DMS 273 treated with DMSO at 0.1 percent for 48 hours (cell line): Measurements from ENCODE around the gene CHMP4A.

Experiments used
- DNase-seq: peaks from one replicate; lab custom pipeline; 2025; lab: John Stamatoyannopoulos, UW

Gene CHMP4A

DNA sequence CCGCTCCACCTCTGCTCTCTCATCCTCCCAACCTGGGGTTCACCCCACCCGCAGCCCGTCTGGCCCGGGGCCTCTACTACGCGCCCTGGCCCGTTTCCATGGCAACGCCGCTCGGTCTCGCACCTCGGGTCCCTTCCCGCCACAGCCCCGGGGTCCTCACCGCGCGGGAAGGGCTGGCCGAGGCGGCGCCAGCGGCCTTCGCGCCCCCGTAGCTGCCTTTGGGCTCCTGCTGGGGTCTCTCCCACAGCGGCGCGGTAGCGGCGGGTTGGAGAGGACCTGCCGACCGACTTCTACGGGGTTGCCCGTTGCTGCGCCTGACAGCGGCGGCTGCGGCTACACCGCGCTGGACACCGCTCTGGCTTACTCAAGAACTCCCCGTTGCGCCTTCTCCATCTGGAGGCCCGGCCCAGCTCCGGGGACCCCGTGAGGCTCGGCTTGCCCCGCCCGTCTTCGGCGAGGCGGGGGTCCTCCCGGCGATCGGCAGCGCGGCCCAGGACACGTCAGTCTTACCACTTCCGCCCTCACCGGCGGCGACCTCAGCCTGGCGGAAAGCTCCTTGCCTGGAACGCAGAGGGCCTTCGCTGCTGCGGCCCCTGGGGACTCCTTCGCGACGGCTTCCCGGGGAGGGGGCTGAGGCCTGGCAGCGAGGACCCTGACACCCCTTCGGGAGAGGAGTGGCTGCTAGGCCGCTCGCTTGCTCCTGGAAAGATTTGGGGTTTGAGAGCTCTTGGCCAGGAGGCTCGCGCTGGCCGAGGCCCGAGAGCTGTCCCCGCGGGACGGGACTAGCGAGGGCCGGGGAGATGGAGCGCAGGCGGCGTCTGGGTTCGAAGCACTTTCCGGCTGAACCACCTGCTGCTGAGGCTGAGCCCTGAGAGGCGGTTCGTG, 17.9 kb downstream of the CHMP4A start, which contains the start of gene TM9SF1:
Gene TM9SF1 (minus strand): TSS at position 256 of the 885 bp plus-strand sequence. CDS start 422 bp downstream, outside the sequence.
- DNase-seq, result peak; percentile 51

DNA sequence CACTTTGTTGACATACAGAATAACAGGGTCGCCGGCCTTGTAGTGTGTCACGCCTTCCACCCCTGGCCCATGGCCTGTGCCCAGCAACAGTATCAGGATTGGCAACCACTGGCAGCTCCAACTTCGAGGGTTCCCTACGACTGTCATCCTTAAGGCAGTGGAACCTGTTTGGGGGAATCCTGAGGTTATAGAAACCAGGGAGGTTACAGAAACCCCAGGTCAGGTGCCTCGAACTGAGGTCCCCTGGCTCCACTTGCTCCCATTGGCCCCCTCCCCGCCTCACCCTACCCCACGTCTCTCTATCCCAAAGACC, 18.5 kb downstream of the CHMP4A start:
- no peak for DNase-seq

DNA sequence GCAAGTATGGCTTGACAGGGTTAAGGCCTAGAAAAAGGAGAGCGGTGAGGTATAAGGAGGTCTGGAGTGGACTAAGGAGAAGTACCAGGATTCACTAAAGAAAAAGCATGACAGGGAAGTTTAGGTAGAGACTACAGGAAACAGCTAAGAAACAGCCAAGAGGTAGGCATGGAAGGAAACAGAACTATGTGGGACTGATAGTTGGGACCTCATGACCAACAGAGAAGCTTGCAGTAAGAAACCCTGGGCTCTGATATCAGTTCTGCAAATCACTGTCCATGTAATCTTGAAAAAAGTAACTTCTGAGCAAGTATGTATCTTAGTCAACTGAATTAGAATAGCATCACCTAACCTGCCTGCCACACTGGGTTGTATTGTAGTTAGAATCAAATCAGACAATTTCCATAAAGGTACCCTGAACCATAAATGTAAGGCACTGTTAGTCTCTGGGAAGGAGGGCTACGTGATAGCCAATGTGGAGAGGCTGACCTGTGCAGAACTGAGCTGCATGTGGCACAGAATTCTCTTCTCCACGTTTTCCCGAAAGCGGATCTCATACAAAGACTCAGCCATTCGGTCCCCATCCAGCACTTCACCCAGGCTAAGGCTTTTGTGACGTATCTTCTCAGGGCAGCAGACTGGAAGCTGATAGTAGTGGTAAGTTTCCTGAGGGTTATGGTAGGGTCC, 19.0 kb downstream of the CHMP4A start:
- DNase-seq, result no peak

DNA sequence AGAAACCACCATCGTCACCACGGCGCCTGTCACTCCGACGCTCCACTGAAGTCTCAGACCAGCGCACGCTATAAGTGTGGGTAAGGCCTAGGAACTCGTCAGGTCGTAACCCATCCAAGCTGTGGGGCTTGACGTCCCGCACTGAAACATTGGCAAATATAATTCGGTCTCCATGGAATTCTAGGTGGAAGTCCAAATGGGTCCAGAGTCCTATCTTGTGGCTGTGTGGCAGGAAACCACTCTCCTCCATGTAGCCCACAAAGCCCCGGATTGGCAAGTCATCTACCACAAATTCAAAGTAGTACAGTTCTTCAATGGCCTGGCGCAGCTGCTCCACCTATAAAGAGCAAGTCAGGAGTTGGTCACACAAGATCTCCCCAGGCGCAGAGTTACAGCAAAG, 20.4 kb downstream of the CHMP4A start:
- DNase-seq, result no peak

DNA sequence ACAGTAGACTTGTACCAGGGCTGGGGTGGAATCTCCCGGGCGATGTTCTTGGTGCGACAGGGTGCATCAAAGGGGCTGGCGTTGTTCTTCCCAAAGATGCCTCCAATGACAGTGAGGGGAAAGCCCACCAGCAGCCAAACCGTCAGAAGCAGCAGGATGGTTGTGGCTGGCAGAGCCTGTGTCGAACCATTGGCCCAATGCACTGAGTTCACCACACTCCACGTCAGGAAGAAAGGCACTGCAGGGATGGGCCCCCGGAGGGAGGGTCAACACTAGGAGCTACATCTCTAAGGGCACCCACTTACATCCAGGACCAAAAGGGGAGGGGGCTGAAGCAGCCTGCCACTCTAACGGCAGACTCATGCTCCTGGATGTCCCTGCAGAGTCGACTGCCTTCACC, 22.9 kb downstream of the CHMP4A start:
- DNase-seq, result no peak

DNA sequence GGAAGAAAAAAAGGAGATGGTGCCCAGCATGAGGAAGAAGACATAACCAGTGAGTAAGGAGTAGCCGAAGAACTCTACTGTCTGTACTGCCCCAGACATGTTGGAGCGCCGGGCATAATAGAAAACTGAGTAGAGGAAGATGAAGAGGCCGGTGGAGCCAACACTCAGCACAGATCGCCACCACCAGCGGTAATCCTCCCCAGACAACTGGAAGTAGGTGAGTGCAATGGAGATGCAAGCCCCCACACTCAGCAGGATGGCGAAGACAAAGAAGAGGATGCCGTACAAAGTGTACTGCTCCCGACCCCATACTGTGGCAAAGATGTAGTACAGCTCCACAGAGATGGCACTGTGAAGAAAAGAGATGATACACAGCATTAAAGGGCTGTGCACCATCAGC, 23.8 kb downstream of the CHMP4A start:
- DNase-seq, result no peak

DNA sequence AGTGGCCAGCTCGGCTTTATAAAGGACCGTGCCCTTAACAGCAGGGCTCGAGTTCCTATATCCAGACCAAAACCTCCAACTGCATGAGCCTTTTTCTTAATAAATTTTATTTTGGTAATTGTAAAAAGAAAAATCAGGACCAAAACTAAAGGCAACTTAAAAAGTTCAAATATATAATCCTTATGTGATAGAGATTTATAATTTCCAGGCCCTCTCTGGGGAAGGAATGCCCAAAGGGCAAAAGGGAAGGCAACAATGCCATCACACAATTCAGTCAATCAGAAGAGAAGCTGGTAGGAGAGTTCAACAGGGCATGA, 24.3 kb downstream of the CHMP4A start:
- DNase-seq, result no peak

DNA sequence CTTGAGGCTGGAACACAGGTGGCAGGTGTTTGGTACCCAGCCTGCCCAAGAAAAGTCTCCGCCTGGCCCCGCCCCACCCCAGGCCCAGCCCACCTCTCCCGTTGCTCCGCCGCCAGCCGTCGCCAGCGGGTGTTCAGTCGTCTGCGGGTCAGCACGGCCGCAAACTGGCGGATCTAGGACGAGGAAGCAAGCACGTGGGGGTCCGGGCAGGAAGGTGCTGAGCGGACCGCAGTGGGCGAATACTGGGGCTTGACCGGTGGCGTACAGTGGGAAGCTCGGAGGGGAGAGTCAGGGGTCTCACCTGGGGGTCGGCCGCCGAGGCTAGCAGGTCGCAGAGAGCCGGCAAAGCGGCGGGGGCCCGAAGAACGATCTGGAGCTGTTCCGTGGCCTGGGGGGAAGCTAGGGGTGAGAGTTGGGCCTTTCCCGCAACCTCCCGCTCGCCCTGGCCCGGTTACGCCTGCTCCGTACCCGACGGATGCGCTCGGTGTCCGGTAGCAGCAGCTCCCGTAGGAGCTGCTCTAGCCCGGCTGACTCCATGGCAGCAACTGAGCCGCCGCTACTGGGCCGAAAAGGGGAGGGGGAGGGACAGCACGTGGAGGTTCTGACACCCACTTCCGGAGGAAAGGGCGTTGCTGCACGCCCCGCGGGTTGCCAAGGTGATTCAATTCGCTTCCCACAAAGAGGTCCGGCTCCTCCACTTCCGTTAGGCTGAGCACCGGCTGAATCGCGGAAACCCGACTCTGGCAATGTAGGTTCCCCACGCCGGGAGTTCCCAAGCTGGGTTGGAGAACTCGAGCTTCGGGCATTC, 24.8 kb downstream of the CHMP4A start, which contains the start of gene IPO4:
Gene IPO4 (minus strand): TSS at position 566 of the 808 bp plus-strand sequence. CDS start 29 bp downstream, at position 537.
- peak; percentile 93 for DNase-seq

DNA sequence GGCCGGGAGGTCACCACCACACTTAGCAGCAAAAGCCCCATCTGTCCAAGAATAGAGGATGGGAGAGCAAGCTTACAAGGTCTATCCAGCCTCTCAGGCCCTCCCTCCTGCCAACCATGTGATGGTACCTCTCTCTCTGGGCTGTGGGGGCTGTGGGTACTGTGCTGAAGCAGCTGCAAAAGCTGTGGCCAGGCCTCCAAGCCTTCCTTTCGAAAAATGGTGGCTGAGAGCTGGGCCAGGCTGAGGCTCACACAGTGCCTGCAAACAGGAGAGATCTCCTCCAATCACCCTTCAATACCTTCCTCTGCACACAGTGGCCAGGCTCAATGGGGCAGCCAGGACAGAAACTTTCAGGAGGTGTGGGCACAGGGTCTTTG, 25.8 kb downstream of the CHMP4A start:
- DNase-seq, result no peak

DNA sequence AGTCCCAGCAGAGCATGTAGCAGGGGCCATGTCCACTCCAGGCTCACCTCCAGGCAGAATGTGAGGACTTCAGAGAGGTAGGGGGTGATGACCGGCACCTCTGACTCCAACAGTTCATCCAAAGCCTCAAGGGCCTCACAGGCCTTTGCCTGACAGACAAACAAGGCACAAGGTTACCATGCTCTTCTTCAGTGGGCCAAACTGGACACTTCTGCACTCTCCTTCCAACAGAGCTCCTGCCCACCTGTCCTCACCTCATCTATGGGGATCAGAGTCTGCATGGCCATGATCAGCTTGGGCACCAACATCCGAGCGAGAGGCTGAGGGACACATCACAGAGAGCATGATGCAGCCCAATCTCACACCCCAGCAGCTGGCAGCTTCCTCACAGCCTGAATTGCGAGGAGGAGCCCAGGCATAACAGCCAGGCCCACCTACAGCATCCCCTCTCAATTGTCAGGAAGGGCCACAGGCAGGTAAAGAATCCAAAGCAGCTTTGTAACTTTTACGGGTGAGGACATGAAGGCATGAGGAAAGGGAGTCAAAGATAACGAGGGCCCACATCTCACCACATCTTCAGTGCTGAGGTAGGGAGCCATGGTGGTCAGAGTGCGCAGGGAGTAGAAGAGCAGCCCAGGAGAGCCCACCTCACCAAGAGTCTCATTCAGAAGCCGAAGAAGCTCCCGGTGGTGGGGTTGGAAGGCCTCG, 26.3 kb downstream of the CHMP4A start:
- no peak for DNase-seq

DNA sequence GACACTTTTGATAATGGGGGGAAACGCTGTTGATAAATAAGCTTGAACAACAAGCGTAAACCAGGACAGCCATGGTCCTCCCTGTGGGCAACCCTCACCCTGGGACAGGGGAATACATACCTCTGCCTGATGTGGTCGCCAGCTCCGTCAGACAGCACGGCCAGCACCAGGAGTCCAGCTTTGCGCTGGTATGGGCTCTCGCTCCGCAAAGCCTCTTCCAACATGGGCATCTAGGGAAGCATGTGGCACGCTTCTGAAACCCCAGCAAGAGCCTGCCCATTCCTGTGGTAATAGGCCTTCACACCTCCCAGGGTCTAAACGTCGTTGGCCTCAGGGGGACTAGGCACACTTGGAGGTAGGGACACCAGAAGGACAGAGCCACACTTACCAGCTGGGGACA, 27.5 kb downstream of the CHMP4A start:
- no peak for DNase-seq

DNA sequence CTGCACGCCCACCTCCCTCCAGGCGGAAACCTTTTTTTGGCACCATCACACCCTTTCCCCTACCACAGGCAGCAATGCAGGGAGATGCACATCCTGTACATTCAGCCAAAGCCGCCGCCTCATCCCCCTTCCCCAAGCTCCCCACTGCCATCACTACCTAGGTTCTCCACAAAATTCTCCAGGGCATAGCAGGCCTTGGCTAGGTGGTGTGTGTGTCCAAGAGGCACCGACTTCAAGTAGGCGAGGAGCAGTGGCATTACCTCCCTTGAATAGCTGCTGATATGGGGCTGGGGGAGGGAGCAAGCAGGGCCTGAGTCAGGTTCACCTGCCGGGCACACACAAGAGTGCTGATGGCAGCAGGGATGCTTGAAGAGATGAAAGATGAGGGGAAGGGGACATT, 28.3 kb downstream of the CHMP4A start:
- no peak for DNase-seq

DNA sequence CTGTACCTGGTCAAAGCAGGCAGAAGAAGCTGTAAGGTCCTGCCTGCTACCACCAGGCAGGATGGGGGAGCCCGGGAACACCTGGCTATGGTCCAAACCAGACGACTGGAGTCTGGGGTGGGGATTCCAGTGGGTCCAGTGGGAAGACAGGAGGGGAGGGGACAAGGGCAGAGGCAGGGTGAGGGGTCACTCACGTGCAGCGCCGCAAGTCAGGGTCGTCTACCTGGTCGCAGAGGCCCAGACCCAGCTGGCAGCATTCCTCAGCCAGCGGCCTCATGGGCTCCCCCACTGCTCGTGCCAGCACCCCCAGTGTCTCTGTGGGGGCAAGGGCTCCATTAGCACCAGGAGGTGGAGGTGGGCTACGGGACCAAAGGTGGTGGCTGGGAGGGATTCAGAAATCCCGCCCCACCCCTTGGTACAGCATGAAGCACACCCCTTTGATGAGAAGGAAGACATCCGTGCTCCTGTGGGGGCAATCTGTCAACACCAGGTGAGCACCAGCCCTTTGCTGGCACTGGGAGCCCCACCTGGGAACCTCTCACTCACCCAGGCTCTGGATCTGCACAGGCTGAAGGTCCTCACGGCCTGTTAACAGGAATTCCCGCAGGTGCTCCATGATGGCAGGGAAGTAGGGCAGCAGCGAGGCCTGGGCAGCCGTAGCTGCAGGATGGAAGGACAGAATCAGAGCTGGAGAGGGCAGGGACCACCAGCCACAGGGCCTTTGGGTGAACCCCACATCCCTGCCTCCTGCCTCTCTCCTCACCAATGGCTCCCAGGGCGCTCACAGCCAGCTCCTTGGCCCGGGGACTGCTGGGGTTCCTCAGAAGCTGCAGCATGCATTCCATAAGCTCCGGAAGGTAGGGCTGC, 29.0 kb downstream of the CHMP4A start:
- no peak for DNase-seq

DNA sequence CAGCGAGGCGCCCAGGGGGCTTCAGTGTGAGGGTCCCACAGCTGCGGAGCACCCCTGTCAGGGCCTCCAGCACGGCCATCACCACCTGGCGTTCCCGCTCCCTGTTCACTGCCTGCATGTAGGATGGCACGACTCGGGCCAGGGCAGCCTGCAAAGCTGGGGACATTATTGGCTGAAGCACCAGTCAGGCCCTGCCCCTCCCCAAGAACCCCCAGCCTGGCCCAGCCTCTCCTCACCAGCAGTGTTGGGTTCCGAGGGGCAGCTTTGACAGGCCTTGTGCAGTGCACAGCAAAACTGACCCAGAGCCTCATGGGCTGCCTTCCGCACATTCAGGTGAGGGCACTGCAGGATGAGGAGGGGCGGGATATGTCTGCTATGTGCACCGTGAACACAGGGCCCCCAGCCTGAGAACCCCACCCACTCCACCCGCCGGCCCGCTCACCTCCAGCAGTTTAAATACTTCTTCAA, 30.2 kb downstream of the CHMP4A start:
- DNase-seq, result no peak

DNA sequence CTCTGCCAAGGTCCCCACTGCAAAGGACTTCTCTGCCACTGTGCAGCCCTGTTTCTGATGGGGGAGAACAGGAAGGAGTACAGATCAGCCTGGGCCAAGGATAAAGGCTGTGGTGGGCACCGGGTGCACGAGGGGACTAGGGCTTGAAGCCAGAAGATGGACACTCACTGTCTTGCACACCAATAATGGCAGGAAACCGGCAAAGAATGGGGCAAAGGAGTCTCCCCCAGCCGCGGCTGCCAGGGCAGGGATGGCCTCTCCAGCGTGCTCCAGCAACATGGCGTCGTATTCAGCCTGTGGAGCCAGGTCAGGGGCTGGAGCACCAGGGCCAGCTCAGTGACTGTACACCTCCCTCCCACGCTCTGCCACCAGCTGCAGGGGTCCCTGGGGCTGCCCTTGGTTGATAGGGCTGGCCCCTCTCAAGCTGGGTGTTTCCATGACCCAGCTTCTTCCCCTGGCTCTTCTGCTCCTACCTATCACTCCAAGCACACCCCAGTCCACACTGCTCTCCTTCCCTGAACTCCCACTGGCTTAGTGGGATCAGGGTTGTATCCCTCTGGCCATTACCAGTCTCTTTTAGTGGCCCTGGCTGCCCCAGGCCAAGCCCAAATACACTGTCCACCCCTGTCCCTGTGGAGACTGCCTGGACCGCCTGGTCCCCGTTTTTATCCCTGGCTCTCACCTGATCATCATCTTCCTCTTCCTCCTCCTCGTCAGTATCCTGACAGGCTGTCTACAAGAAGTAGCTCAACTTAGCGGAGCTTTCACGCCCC, 31.0 kb downstream of the CHMP4A start:
- no peak for DNase-seq

DNA sequence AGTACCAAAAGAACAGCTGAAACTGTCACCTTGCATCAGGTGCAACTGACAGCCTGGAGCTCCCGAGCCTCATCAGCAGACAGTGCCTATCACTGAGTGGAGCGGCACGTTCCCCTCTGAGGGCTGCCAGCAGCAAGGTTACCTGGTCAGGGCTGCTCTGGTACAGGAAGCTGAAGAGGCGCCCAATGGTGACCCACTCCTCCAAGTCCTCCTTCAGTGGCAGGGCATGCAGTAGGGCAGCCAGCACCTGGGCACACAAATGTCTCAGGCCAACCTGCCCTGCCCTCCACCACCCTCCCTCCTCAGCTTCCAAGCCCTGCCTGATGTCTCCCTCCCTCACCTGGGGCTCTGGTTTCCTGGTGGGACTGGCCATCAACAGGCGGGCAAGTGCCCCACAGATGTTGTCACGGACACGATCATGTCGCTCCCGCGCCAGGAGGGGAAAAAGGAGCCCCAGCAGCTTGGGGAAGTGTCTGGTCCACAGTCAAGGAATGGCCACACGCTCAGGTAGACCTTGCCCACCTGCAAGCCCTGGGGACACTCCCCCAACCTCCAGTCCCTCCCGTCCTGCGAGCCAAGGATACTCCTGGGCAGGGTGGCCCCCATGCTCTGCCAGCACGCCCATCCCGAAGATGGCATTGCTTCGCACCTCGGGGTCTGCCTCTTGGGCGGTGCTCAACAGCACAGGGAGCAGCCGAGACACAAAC, 31.8 kb downstream of the CHMP4A start:
- DNase-seq, result no peak

DNA sequence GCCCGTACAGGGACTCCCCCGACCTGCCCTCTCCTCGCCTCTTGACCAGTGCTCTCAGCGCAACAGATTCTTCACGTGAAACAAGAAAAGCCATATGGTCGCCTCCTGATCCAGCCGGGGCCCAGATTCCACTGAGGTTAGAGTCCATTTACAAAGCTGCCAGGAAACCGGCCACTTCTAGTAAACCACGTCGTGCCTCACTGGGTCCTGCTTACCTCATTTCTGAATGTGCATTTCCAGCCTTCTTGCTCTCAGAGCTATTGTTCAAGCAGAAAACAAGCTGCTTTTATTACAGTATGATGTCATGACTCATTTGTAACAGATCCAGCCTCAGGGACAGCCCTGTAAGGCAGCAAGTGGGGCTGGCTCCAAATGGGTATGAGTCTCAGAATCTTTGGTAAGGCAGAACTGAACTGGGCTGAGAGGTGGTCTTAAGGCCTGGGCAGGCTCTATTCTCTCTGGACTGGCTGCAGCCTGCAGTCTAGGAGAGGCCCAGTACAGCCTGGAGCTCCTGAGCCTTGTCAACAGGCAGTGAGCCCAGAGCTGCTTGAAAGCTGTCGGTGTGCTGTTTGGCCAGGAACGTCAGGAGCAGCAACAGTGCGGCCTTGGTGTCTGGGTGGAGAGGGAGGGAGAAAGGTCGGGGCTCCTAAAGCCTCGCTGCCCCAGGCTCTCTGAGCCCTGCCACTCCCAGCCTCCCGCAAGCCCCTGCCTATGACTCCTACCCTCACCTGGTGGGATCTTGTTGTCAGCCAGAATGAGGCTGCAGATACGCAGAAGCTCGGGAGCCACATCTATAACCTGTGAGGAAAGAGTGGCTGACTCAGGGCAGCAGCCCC, 33.1 kb downstream of the CHMP4A start:
- no peak for DNase-seq

DNA sequence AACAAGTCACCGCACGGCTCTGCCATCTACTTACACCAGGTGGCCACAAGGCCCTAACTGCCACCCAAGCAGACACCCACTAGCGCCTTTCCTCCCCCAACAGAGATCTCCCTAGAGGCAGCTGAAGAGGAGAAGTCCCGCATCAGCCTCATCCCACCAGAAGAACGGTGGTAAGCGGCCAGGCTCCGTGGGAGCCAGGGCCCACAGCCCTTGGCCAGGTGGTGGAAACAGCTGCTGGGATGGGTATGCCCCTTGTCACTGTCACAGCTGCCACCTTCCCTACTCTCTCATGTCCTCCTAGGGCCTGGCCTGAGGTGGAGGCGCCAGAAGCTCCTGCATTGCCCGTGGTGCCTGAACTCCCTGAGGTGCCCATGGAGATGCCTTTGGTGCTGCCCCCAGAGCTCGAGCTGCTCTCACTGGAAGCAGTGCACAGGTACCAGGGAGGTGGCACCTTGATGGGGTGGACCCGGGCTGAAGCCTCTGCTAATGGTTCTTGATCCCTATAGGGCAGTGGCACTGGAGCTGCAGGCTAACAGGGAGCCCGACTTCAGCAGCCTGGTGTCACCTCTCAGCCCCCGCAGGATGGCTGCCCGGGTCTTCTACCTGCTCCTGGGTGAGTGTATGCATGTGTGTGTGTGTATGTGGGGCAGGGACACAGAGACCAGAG, 33.9 kb downstream of the CHMP4A start:
- DNase-seq, result no peak
